K562 (cell line): ENCODE results near the gene DNAI7. TPM values are rescaled to one million over a fixed set of nuclear protein-coding genes. Genes with fewer than 3 reads are reported as not detected.

ENCODE experiments used
- ATAC-seq: fragments of 200-7000 bp; cut with Tn5 transposase; 3 replicates; pipeline ENCODE4 v1.9.1; 2020; ENCODE audit warnings: moderate library complexity
- BruUV-seq: library from RNA; stranded (reverse); fragments of 400-500 nt; replicated peaks from 2 replicates; lab custom pipeline; 2021; lab: Mats Ljungman, UMichigan
- CTCF ChIA-PET: fragments of 300-600 bp; formaldehyde crosslinking; extraction: SDS; loops from one replicate; lab custom pipeline; 2021; ENCODE audit warnings: low intra/inter-chr PET ratio; lab: Yijun Ruan, JAX
- POLR2A ChIA-PET: fragments of 300-600, 350-650 bp; sonication (Branson Sonifier 250); formaldehyde crosslinking; extraction: SDS; loops from one replicate; lab custom pipeline; 2021; ENCODE audit warnings: antibody characterized with exemption, inconsistent platforms; lab: Yijun Ruan, JAX
- DNase-seq, 4 experiments: peaks; one replicate each; pipeline versions ENCODE4 v3.0.0 to v3.0.0-alpha.2; 2011 to 2018; ENCODE audit warnings: low spot score in 3 of 4, mixed read lengths in 3 of 4; ENCODE audit errors: extremely low read depth in 1 of 4
- FAIRE-seq: peaks from 2 replicates; lab custom pipeline; 2011; peaks lifted over from hg19 to GRCh38; lab: Jason Lieb, UNC
- H2AFZ ChIP-seq: 2 replicates; pipeline ENCODE4 v1.6.0; 2011; ENCODE audit warnings: low read depth, low read length, control low read depth, inconsistent platforms
- H3K27ac ChIP-seq: fragments of 200-600 bp; 3 replicates; pipeline ENCODE4 v1.8.0; 2011; ENCODE audit warnings: low read depth, mild to moderate bottlenecking, control low read depth, inconsistent platforms, low read length, moderate library complexity, mixed read lengths; ENCODE audit errors: extremely low read depth
- H3K27me3 ChIP-seq, 2 experiments: fragments of 300-600 bp in 1 of 2; 2 replicates in 1 of 2; 3 replicates in 1 of 2; pipeline versions ENCODE4 v1.6.0 to v1.8.0; 2011; ENCODE audit warnings: inconsistent platforms in 2 of 2, low read length in 2 of 2, mild to moderate bottlenecking in 1 of 2, mixed read lengths in 1 of 2, moderate library complexity in 1 of 2; ENCODE audit not compliant: control insufficient read depth in 2 of 2, insufficient read depth in 2 of 2
- H3K36me3 ChIP-seq: fragments of 300-600 bp; 3 replicates; pipeline ENCODE4 v1.8.0; 2011; ENCODE audit warnings: mild to moderate bottlenecking, low read length, inconsistent platforms; ENCODE audit not compliant: control insufficient read depth, insufficient read depth
- H3K4me1 ChIP-seq, 2 experiments: fragments of 200-600 bp in 1 of 2; replicated peaks in 1 of 2; 2 replicates in 1 of 2; 3 replicates in 1 of 2; pipeline versions ENCODE4 v1.5.1 to v1.8.0; 2011; ENCODE audit warnings: inconsistent platforms in 2 of 2, low read length in 2 of 2, mild to moderate bottlenecking in 1 of 2, mixed read lengths in 1 of 2, moderate library complexity in 1 of 2; ENCODE audit not compliant: control insufficient read depth in 2 of 2, insufficient read depth in 2 of 2
- H3K4me2 ChIP-seq: 2 replicates; pipeline ENCODE4 v1.6.1; 2011; ENCODE audit warnings: low read length, control low read depth, inconsistent platforms, mixed read lengths; ENCODE audit not compliant: insufficient read depth
- H3K4me3 ChIP-seq: fragments of 200-600 bp; sonication (generic), shearing (Covaris generic); 2 replicates; pipeline ENCODE4 v1.5.1; 2016; ENCODE audit warnings: control low read depth, inconsistent platforms
- H3K79me2 ChIP-seq: fragments of 200-600 bp; 3 replicates; pipeline ENCODE4 v1.8.0; 2011; ENCODE audit warnings: low read length, inconsistent platforms; ENCODE audit not compliant: control insufficient read depth, insufficient read depth
- H3K9ac ChIP-seq, 2 experiments: 2 replicates each; pipeline versions ENCODE4 v1.6.0 to v1.6.1; 2011; ENCODE audit warnings: low read depth in 2 of 2, low read length in 2 of 2, control low read depth in 1 of 2, inconsistent platforms in 1 of 2, mild to moderate bottlenecking in 1 of 2, mixed read lengths in 1 of 2; ENCODE audit not compliant: insufficient read depth in 1 of 2
- H3K9me1 ChIP-seq: one replicate; pipeline ENCODE4 v1.6.0; 2011; ENCODE audit warnings: inconsistent platforms, mild to moderate bottlenecking, low read length, moderate library complexity; ENCODE audit not compliant: control insufficient read depth, insufficient read depth
- H3K9me3 ChIP-seq: replicated peaks from 2 replicates; pipeline ENCODE4 v1.5.1; 2011; ENCODE audit warnings: low read depth, low read length, inconsistent platforms; ENCODE audit not compliant: control insufficient read depth, insufficient read depth
- H4K20me1 ChIP-seq: replicated peaks from 2 replicates; pipeline ENCODE4 v1.6.1; 2011; ENCODE audit warnings: low read length, inconsistent platforms, mixed read lengths; ENCODE audit not compliant: control insufficient read depth, insufficient read depth
- ATF3 ChIP-seq, 2 experiments: fragments of 450-650 bp in 1 of 2; sonication (generic) in 1 of 2; formaldehyde crosslinking in 1 of 2; IDR thresholded peaks in 1 of 2; conservative IDR thresholded peaks in 1 of 2; 2 replicates each; pipeline versions ENCODE4 v1.6.1 to v1.8.1; 2016 to 2023; ENCODE audit warnings: mild to moderate bottlenecking in 2 of 2, moderate library complexity in 2 of 2, inconsistent platforms in 1 of 2, missing genetic modification reagents in 1 of 2
- BRCA1 ChIP-seq, 2 experiments: fragments of 450-650 bp in 1 of 2; sonication (generic) in 1 of 2; formaldehyde crosslinking in 1 of 2; IDR thresholded peaks; 2 replicates each; pipeline versions ENCODE4 v1.5.0 to v1.6.1; 2017 to 2020; ENCODE audit warnings: mild to moderate bottlenecking in 1 of 2, missing genetic modification reagents in 1 of 2
- CBX8 ChIP-seq: fragments of 200-600 bp; sonication (generic); IDR thresholded peaks from 2 replicates; pipeline ENCODE4 v1.6.1; 2012; ENCODE audit warnings: borderline replicate concordance, mixed run types, low read depth, mild to moderate bottlenecking, moderate library complexity, mixed read lengths, low read length, control low read depth, inconsistent platforms; ENCODE audit not compliant: poor library complexity, severe bottlenecking; ENCODE audit errors: extremely low read depth
- DIDO1 ChIP-seq: fragments of 450-650 bp; IDR thresholded peaks from 2 replicates; pipeline ENCODE4 v1.6.1; 2016; ENCODE audit warnings: low read depth, missing biosample characterization, missing genetic modification characterization
- SP1 ChIP-seq: sonication (generic); formaldehyde crosslinking; IDR thresholded peaks from 2 replicates; pipeline ENCODE4 v1.8.1; 2022; ENCODE audit warnings: mild to moderate bottlenecking, missing genetic modification reagents
- TBP ChIP-seq: optimal IDR thresholded peaks from 2 replicates; pipeline ENCODE3; 2011; ENCODE audit warnings: low read depth, low read length, improper control_type of control experiment
- ZNF197 ChIP-seq: fragments of 200-800 bp; sonication (Bioruptor generic); IDR thresholded peaks from 2 replicates; pipeline ENCODE4 v1.6.1; 2016; ENCODE audit warnings: low read depth, missing genetic modification characterization, missing compliant biosample characterization
- ZNF551 ChIP-seq: fragments of 250-450 bp; sonication (Bioruptor Pico); IDR thresholded peaks from 2 replicates; pipeline ENCODE4 v1.5.0; 2021; ENCODE audit warnings: mild to moderate bottlenecking, moderate library complexity
- ZNF75A ChIP-seq: fragments of 450-650 bp; formaldehyde crosslinking; IDR thresholded peaks from 2 replicates; pipeline ENCODE4 v1.4.0; 2020; ENCODE audit warnings: mild to moderate bottlenecking
- WGBS: fragments of 100-300 bp; shearing (Covaris generic); methylation state at CpG from one replicate; pipeline ENCODE4 v1.1.6; 2016; ENCODE audit warnings: low coverage, mixed read lengths; ENCODE audit not compliant: insufficient coverage; ENCODE audit errors: missing lambda C conversion rate; 5-methylcytosine and 5-hydroxymethylcytosine counted together
- in situ Hi-C: fragments of 300-500 bp; cut with MboI; formaldehyde crosslinking; loops from 4 replicates; pipeline ENCODE4 v1.15.0; 2018; ENCODE audit warnings: inconsistent platforms, mixed read lengths
- intact Hi-C: fragments of 100-400 bp; cut with micrococcal nuclease; formaldehyde crosslinking; loops from 2 replicates; pipeline ENCODE4 v1.14.2; 2022
- polyA plus RNA-seq, 8 experiments: library from polyadenylated mRNA; depleted of rRNA in 4 of 8; stranded (reverse) in 5 of 8; unstranded in 3 of 8; fragments of >200 nt; fragmentation: Nextera tagmentation in 2 of 8; fragmentation: Illumina TruSeq in 1 of 8; extraction: Ambion mirVana in 2 of 8; extraction: Trizol in 1 of 8; gene quantifications; 2 replicates each; pipeline versions ENCODE4 v1.2.1 to v1.2.3, GENCODE V29; 2011 to 2014; ENCODE audit warnings: inconsistent platforms in 1 of 8, missing spikeins in 1 of 8
- total RNA-seq, 7 experiments: library from RNA; depleted of rRNA in 6 of 7; stranded (reverse); fragments of >200 nt in 6 of 7; fragmentation: Illumina TruSeq in 2 of 7; extraction: Trizol in 2 of 7; gene quantifications; 2 replicates each; pipeline versions ENCODE4 v1.2.1 to v1.2.3, GENCODE V29; 2011 to 2021; ENCODE audit warnings: low replicate concordance in 1 of 7

DNAI7 gene
- total and polyA plus RNA-seq, 9 of the 15 experiments (the other 6 are each of a cell fraction or from before 2014, with no cell fraction given), result 0.06 to 0.76 (median 0.17) TPM; not detected in 1

GRCh38 chr12:25151476-25151875 is 43.5 kb downstream of the DNAI7 start:
- no peak overlapping the region for H3K4me2 ChIP-seq
- DNase-seq, result no peak
- H2AFZ ChIP-seq, result no peak overlapping the region
- BruUV-seq, result no TSS peak
- ATAC-seq, result no peak
- H3K79me2 ChIP-seq, result no peaks in the 10 kb centered on the region
- TF ChIP-seq TBP, result no peak
- no peak for TF ChIP-seq ZNF75A
- TF ChIP-seq BRCA1 (IDR thresholded peaks at IDR 0.05), result no peak
- TF ChIP-seq BRCA1 (CRISPR knock-in tag; IDR thresholded peaks at IDR 0.05), result no peak
- peak; percentile 32; the same call in 1 of the 2 replicates for TF ChIP-seq ATF3 (IDR thresholded peaks at IDR 0.05)
- TF ChIP-seq ATF3 (CRISPR knock-in tag; conservative IDR thresholded peaks at IDR 0.05), result no peak
- no peak for TF ChIP-seq ZNF551 (CRISPR knock-in tag)
- TF ChIP-seq SP1 (CRISPR knock-in tag), result no peak
- TF ChIP-seq DIDO1 (tag), result no peak
- TF ChIP-seq ZNF197 (CRISPR knock-in tag), result no peak
- TF ChIP-seq CBX8, result no peak
- TF ChIP-seq, all 486 proteins: peak for 1
- no peak overlapping the region for H3K27ac ChIP-seq
- no peaks in the 10 kb centered on the region for H3K27me3 ChIP-seq
- CTCF ChIA-PET, result no interaction called here
- in situ Hi-C loops, result no loop called here
- WGBS, result 1% methylated on average over 5 of the region's 5 CpGs
- H3K4me1 ChIP-seq, result no peaks in the 10 kb centered on the region
- POLR2A ChIA-PET, result interaction anchor here (0.8 kb wide), 1 partner anchor 14 kb away, joined by 3 read pairs; no protein-coding TSS in a partner anchor
- no peaks in the 10 kb centered on the region for H4K20me1 ChIP-seq
- H3K9ac ChIP-seq, result no peak overlapping the region
- no peak for FAIRE-seq
- no peak overlapping the region for H3K4me3 ChIP-seq
- intact Hi-C loops, result no loop called here
- no peaks in the 10 kb centered on the region for H3K9me3 ChIP-seq
- H3K36me3 ChIP-seq, result no peaks in the 10 kb centered on the region
- H3K9me1 ChIP-seq, result no peaks in the 10 kb centered on the region
